Right ventricle myocardium inferior (tissue), 1 donor: ENCODE measurements around the gene IZUMO1. TPM values are rescaled to one million over a fixed set of nuclear protein-coding genes. Genes with fewer than 3 reads are reported as not detected.
"Not testable (repeated sequence)": the region's sequence is repeated elsewhere in the genome, so short reads cannot be mapped to it uniquely, and the experiment has no call there.

Experiments used
- ATAC-seq: fragments of 200-7000 bp; cut with Tn5 transposase; one replicate; pipeline ENCODE4 v1.9.1; 2020; ENCODE audit warnings: mild to moderate bottlenecking, moderate library complexity
- DNase-seq: peaks from one replicate; pipeline ENCODE4 v3.0.0; 2021; ENCODE audit errors: missing footprints
- intact Hi-C: fragments of 100-400 bp; cut with DNase I; formaldehyde crosslinking; loops from one replicate; pipeline ENCODE4 v1.11.0; 2022
- total RNA-seq: library from RNA; stranded (reverse); fragmentation: NEBNext Ultra II Directional; extraction: Animal tissue kit (Norgen Biotek cat#: 25700); gene quantifications from one replicate; pipeline ENCODE4 v1.2.1, GENCODE V29; 2021
- donor health status: DM: no; HTN: yes; CAD: no; lungs with severe emphysema.

The IZUMO1 gene
- total RNA-seq, 1 donor from 2014 or later = 0.49 TPM

DNA sequence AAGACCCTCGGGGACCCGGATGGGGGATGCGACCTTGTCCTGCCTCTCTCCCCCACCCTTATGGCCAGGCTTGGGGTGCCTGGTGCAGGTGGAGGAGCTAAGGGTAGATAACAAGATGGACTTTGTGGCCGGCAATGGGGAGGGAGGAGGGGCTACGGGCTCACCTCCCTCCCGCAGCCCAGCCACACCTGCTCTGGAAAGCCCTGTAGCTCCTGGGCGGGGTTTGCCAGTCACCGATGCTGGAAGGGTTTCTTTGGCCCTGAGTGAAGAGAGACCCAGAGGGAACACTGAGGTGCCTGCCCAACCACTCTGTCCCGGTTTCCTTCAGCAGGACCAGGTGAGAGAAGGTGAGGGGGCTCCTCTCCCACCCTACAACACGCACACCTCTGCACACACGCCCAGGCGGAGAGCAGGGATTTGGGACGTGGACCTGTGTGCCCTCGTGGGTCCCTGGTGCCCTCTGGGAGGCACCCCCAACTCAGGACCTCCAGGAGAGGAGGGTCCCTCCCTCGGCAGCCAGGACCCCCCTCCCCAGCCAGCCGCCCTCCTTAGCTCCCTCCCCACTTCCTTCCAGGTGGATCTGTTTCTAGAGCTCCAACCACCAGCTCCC is 50.9 kb downstream of the IZUMO1 start, which contains the start of gene FUT2:
FUT2 (plus strand) TSS at position 229 of the 610 bp plus-strand sequence. CDS start 6,986 bp downstream, outside the sequence.
- DNase-seq (no peak), ATAC-seq (peak; percentile 34)
- intact Hi-C loops = no loop called here

DNA sequence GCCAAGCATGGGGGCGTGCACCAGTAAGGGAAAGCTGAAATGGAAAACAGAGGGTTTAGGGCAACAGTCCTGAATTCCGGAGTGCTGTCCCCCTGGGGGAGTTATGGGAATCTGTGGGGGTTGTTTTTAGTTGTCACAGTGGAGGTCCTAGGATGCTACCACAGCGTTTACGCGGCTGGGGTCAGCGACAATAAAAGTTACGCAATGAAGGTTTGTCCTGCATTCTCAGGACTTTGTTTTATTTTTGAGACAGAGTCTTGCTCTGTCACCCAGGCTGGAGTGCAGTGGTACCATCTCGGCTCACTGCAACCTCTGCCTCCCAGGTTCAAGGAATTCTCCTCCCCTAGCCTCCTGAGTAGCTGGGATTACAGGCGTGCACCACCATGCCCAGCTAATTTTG is 53.1 kb downstream of the IZUMO1 start:
- intact Hi-C loops, ATAC-seq, DNase-seq: not testable (repeated sequence)

Other genes starting within 250 kb of the IZUMO1 start
- gene LMTK3, start 235.1 kb downstream of the IZUMO1 start, total RNA-seq = 0.70 TPM
- gene SULT2B1, start 194.7 kb downstream of the IZUMO1 start, total RNA-seq = 0.43 TPM
- gene SPACA4, start 140.2 kb downstream of the IZUMO1 start, total RNA-seq = not detected
- not detected for gene FAM83E, start 131.8 kb downstream of the IZUMO1 start, total RNA-seq
- gene RPL18, start 127.7 kb downstream of the IZUMO1 start, total RNA-seq = 604 TPM
- 7.2 TPM for gene SPHK2, start 127.4 kb downstream of the IZUMO1 start, total RNA-seq
- 15.2 TPM for gene DBP, start 109.5 kb downstream of the IZUMO1 start, total RNA-seq
- gene CA11, start 100.7 kb downstream of the IZUMO1 start, total RNA-seq = 8.4 TPM
- gene NTN5, start 73.9 kb downstream of the IZUMO1 start, total RNA-seq = 0.14 TPM
- not detected for gene FUT2, start 50.9 kb downstream of the IZUMO1 start, total RNA-seq
- gene MAMSTR, start 27.2 kb downstream of the IZUMO1 start, total RNA-seq = 4.2 TPM
- 15.3 TPM for gene RASIP1, start 6.3 kb downstream of the IZUMO1 start, total RNA-seq
- gene FUT1, start 5.7 kb upstream of the IZUMO1 start, total RNA-seq = 2.1 TPM
- not detected for gene FGF21, start 8.6 kb upstream of the IZUMO1 start, total RNA-seq
- gene BCAT2, start 64.1 kb upstream of the IZUMO1 start, total RNA-seq = 63.2 TPM
- 1.0 TPM for gene HSD17B14, start 89.6 kb upstream of the IZUMO1 start, total RNA-seq
- gene PLEKHA4, start 121.7 kb upstream of the IZUMO1 start, total RNA-seq = 23.8 TPM
- gene PPP1R15A, start 125.5 kb upstream of the IZUMO1 start, total RNA-seq = 64.8 TPM
- not detected for gene TULP2, start 151.8 kb upstream of the IZUMO1 start, total RNA-seq
- gene NUCB1, start 153.4 kb upstream of the IZUMO1 start, total RNA-seq = 246 TPM
- not detected for gene DHDH, start 186.8 kb upstream of the IZUMO1 start, total RNA-seq
- gene BAX, start 208.0 kb upstream of the IZUMO1 start, total RNA-seq = 22.4 TPM
- gene FTL, start 218.4 kb upstream of the IZUMO1 start, total RNA-seq = 1,007 TPM
- 99.1 TPM for gene GYS1, start 246.4 kb upstream of the IZUMO1 start, total RNA-seq
- 46.8 TPM for gene RUVBL2, start 247.0 kb upstream of the IZUMO1 start, total RNA-seq